SW 1271 (cell line): Measurements from ENCODE around the gene KCNQ1OT1.

Experiments used
- DNase-seq, 2 experiments: peaks; one replicate each; lab custom pipeline; 2025; lab: John Stamatoyannopoulos, UW

Gene KCNQ1OT1

DNA sequence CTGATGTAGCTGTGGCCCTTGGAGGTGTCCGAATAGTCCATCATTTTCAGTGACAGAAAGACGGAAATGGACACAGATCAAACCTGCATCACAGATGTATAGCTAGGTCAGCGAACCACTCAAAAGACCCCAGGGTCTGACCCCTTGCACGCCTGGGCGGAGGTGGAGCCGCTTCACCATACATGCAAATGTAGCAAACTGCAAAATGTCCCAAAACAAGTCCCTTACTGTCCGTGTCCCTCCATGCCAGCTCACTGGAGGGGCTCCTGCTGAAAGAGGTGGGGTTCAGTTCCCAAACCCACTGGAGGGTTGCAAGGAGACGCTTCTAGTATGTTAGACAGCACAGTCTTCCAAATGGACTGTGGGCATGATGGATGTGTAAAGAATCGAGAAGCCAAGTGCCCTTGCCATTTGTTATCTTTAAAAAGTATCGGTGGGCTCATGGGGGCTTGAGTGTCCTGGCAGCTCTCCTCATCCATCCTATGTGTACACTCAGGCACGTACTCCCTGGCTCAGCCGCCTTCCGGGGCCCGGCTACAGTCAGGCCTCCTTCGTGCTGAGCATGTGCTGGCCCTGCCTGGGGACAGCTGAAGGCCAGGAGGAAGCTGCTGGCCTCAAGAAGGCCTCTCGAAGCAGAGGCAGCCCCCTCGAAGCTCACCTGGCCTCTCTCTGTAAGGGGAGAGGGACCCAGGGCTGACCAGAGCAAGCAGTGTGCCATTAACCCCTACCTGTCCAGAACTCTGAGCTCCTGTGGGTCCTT is 20.2 kb upstream of the KCNQ1OT1 start:
- DNase-seq: no peak

GRCh38 chr11:2718817-2719438 is 19.1 kb upstream of the KCNQ1OT1 start:
- DNase-seq: no peak

- no peak for DNase-seq
Measured at GRCh38 chr11:2717561-2718325, 17.9 kb upstream of the KCNQ1OT1 start.

- DNase-seq: no peak
Measured at GRCh38 chr11:2716376-2717095, 16.7 kb upstream of the KCNQ1OT1 start.

GRCh38 chr11:2715716-2716350 is 16.0 kb upstream of the KCNQ1OT1 start:
- no peak for DNase-seq

- DNase-seq: no peak
Measured at GRCh38 chr11:2714871-2715270, 15.1 kb upstream of the KCNQ1OT1 start.

DNA sequence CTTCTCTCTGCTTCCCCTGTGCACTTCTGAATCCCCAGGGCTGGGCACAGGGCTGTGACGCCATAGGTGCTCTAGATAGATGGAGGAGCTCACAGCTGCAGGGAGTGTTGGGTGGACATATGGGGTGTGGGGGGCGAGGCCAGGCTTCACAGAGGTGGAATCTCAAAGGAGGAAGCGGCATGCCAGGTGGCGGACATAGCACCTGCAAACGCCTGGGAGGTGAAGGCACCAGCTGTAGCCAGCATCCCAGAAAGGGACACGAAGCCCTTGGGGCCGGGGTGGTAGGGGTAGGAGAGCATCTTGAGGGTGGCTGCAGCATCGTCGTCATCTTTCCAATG is 14.6 kb upstream of the KCNQ1OT1 start:
- DNase-seq: no peak

DNA sequence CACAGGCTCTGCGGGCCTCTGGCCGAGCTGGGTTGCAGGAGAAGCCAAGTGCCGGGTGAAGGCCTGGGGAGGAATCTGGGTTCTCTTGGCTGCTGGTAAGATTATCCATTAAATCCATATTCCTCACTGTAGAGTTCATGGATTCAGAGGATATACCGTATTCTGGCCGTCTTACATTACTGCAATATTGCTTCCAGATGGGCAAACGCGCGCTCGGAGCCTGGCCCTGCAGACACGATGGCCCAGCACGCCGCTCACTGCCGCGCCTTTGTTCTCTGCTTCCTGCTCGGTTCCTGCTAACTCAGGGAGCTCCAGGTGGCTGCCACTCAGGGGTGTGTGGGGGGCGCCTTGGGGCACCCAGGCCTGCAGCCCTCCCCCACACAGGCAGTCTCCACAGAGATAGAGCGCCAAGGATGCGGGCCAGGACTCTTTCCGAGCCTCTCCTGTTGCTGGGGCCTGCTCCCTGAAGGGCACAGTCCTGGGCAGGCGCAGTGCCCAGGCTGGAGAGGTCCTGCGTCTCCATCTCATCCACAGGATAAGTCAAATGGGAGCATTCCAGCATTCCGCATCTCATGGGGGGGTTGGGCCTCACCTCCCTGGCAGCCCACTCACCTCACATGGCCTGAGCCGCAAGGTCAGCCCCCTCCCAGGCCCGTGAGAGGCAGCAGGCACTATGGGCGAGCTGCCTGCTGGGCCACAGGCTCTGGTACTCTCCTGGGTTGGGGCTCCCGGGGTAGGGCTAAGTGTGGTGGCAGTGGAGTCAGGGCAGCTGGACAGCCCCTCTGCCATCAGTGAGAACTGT is 14.1 kb upstream of the KCNQ1OT1 start:
- no peak for DNase-seq

DNA sequence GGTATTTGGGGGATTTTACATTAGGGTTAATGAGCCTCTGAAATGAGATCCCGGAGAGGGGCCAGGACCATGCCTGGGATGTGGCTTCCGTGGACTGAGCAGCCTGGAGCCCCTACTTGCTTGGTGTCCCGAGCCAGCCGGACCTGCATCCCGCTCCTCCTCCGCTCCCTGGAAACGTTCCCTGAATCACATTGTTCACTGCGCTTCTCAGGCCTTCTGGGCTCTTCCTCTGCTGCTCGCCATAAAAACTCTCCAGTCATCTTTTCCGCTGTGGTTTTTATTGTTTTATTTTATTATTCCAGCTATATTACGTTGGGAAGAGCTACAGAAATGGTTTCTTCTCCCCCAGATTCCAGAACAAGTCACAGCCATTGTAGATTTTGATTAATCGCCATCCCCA is 13.3 kb upstream of the KCNQ1OT1 start:
- no peak for DNase-seq

GRCh38 chr11:2711161-2711560 is 11.4 kb upstream of the KCNQ1OT1 start:
- DNase-seq: no peak

DNA sequence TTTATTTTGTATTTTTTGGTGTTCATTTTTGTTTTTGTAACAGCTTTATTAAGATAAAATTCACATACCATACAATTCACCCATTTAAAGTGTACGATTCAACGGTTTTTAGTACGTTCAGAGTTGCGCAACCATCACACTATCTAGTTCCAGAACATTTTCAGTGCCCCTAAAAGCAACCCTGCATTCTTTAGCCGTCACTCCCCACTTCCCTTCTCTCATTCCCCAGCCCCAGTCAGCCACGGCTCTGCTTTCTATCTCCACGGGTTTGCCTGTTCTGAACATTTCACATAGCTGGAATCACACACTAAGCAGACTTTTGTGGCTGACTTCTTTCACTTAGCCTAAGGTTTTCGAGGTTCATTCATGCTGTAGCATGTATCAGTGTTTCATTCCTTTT is 9.6 kb upstream of the KCNQ1OT1 start:
- DNase-seq: no peak

DNA sequence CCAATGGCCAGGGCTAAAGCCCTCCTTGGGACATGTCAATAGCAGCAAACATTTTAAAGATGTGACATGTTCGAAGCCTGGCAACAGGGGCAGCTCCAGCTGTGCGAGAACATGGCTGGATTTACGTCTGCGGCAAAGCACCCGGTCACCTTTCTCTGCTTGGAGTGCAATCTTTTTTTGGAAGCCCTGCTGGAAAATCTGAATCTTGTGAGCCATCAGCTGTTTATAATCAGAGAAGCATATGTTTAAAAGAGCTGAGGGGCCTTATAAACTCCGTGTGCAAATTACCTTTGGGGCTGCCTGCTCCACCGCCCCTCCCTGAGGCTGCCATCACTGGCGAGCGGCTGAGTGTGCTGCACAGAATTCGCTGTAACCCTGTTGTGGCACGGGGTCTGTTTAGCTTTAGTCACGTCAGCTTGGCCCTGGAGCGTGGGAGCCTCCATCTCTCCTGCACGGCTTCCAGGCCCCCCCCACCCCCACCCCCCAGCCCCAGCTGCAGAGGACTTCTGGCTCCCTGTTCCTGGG is 9.0 kb upstream of the KCNQ1OT1 start:
- no peak for DNase-seq

DNA sequence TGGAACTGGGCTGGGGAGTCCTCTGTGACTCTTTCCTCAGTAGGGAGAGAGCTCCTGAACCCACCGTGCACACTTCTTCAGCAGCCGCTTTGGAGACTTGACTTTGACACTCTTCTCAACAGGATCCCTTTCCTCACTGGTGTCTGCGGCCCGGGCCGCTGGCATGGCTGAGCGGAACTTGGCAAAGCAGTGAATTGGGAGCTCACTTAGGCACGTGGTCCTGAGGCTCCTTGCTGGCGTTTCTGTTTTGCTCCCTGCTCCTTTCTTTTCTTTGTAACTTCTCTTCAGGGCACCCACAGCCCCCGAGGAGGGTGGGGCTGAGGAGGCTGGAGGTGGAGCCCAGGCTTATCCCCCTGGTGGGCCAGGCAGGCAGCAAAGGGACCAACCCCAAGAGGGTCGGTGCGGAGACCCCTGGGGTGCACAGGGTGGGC is 8.4 kb upstream of the KCNQ1OT1 start:
- DNase-seq: no peak

DNA sequence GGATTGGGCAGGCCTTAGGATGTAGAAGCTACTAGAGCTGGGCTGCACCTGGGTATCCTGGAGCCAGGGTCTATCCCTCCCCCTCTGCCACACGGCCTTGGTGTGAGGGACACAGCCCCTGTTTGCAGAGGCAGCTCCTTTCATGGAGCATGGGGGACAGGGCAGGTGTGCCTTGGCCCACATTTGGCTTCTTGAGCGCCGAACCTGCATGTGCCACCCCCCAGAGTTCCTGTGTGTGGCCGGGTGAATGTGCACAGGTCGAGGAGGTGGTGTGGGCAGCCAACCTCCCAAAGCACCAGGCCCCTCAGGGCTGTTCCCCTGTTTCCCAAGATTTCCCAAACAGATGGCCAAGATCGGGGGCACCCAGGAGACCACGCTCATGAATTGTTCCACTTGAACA is 7.9 kb upstream of the KCNQ1OT1 start:
- no peak for DNase-seq

DNA sequence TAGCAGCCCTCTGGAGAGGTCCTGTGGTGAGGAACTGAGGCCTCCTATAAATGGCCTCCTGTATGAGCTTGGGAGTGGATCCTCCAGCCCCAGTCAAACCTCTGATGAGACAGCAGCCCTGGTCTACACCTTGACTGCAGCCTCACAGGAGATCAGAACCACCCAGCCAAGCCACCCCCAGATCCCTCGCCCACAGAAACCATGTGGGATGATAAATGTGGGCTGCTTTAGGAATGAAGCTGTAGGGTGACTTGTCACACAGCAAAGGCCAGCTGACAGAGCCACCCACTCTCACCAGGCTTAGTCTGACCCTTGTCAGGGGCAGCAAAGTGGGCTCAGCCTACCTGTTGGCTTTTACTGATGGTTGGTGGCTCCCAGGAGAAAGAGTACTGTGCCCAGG is 6.5 kb upstream of the KCNQ1OT1 start:
- no peak for DNase-seq

GRCh38 chr11:2704896-2705606 is 5.3 kb upstream of the KCNQ1OT1 start:
- no peak for DNase-seq

GRCh38 chr11:2704356-2704755 is 4.6 kb upstream of the KCNQ1OT1 start:
- DNase-seq: no peak

DNA sequence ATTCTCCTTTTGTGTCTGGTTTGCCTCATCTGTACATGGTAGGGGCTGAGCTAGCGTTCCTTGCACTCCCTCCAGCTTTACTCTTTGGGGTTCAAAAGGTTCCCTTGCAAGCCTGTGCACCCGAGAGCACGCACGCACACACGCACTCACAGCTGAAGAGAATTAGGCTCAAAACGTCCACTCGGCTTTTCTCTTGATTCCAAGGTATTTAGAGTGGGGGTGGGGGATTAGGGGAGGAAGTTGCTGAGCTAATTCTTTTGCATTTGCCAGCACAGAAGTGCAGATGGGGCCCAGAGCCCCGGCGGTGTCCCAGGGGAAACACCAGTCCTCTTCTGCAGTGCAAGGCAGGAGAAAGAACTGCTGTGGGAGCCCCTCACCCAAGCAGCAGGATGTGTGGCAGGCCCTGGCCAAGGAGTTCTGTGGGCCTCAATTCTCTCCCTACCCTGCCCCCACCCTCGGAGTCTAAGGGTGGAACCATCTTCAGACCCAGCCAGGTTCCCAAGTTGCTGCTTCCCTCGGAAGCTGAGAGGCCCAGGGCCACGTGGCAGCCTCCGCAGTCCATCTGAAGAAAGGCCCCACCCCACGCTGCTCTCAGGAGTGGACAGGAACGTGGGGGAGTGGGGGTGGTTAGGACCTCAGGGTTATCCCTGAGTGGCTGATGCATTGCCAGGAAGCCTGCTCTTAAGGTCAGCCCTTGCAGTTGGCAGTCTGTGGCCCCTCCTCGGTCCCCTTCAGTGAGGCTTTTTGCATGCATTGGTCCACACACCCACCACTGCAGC is 3.8 kb upstream of the KCNQ1OT1 start:
- no peak for DNase-seq

DNA sequence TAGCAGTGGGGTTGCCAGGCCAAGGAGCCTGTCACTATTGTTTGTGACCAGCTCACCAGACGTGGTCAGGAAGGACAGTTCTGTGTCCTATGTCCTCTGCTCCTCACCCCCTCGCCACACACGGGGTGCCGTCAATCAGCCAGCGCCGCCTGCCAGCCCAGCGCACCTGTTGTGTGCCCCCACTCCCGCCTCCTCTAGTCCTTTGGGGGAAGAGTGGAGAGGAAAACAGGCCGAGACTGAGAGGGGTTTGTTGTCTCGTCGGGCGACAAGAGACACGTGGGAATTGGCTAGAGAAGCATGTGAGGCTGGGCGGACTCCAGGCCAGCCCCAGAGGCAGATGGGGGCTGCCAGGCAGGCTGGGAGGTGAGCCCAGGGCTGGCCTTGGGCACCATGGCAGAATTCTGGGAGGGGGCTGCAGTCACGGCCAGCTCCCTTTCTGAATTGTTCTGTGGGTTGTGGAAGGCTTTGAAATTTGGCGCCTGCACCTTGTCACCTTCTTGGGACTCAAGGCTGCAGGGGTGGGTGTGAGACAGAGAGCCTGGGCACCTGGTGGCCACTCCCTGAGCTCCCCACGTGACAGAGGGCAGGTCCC is 3.1 kb upstream of the KCNQ1OT1 start:
- DNase-seq: no peak
